HG02943 (cell line): ENCODE measurements around the gene SERPINB6.
"Not testable (repeated sequence)": the region's sequence is repeated elsewhere in the genome, so short reads cannot be mapped to it uniquely, and the experiment has no call there.

Experiments used
- ATAC-seq: cut with Tn5 transposase; IDR thresholded peaks from one replicate; pipeline ENCODE4 v1.9.1; 2021; ENCODE audit warnings: mild to moderate bottlenecking, low read depth, moderate library complexity; ENCODE audit not compliant: unreplicated experiment

SERPINB6 gene

DNA sequence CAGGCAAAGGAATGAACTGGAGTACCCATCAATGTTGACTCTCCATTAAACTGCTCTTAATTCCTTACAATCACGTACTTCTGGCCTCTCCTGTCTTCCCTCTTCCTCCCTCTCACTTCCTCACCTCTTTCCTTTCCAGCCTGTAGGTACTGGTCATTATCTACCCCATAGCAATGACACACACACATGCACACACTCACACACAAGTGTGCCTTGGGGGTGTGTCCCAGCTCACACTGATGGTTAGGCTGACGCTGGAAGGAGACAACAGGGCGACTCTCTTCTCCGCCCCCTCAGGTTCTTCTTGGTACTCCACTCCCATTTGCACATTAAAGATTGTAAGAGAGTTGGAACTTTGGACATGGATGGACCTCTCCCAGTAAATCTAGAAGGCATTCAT lies 54.3 kb downstream of the SERPINB6 start:
- ATAC-seq = no peak

DNA sequence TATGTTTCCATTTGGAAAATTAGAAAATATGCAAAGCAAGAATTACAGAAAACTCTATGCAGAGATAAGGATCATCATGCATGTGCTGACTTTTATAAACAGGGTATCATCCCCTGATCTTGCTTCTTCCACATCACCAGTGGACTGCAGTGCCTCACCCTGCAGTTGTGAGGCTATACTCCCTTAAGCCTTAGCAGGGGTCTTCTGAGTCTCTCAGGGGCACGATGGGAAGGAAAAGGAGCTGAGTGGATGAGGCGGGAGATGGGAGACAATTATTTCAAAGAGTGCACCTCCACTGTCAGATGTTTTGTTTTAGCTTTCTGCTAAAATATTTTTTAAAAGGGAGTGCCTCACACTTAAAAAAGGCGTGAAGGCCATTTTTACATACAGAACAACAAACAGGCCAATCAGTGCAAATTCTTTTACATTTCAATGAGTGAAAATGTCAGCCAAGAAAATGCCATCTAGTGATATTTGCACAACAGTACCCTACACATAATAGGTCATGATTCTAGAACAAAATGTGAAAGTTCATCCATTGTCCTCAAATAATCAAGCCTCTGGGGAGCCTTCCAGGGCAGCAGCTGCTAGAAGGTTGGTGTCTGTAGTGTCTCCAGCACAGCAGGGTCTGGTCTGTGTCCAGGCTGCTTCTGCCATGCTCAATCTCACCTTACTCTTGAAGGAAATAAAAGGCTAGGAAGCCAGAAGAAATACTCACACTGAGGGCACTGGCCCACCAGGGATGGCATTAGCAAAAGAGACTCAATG lies 55.0 kb downstream of the SERPINB6 start:
- no peak for ATAC-seq

DNA sequence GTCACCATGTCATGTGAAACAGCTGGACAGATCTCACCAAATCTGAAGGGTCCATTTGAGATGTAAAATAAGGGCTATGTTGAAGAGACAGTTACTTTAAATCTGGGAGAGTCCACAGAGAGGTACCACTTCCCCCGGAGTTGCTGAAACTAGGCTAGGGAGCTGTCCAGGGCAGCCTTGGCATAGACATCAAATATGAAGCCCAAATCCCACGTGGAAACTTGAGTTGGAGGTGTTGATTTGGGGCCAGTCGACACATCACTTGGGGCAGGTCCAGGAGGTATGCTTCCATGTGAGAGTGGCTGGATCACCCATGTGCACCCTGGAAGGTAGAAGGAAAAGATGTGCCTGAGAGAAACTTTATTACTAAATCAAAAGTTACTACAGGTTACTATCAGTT lies 56.2 kb downstream of the SERPINB6 start:
- no peak for ATAC-seq

DNA sequence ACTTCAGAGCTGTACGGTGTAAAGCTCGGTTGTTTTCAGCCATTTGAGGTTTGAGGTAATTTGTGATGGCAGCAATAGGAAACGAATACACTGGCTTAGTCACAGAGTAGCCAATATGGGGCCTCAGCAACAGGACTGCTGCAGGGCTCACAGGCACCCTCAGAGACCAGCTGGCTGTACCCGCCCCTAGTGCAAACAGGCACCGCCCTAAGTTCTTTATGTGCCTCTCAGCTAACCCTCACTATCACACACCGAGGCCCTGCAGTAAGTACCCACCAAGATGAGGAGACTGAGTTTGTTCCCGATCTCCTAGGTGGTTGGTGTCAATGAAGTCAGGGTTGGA lies 57.1 kb downstream of the SERPINB6 start:
- no peak for ATAC-seq

DNA sequence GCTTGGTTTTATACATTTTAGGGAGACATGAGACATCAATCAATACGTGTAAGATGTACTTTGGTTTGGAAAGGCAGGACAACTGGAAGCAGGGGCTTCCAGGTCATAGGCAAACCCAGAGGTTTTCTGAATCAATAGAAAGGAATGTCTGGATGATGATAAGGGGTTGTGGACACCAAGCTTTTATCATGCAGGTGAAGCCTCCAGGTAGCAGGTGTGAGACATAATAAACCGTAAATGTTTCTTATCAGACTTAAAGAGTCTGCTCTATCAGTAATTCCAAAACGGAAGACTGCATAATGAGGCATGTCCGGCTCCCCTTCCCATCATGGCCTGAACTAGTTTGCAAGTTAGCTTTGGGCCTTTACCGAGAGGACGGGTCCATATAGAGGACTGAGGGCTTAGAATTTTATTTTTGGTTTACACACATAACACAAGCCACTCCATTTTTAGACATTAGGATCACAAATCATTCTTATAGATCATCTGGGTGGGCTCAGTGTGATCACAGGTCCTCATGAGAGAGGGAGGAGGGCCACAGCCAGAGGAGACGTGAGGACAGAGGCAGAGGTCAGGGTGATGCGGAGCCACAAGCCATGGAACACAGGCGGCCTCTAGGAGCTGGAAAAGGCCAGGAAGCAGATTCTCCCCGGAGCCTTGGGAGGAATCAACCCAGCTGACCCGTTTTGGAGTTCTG lies 57.6 kb downstream of the SERPINB6 start:
- no peak for ATAC-seq

DNA sequence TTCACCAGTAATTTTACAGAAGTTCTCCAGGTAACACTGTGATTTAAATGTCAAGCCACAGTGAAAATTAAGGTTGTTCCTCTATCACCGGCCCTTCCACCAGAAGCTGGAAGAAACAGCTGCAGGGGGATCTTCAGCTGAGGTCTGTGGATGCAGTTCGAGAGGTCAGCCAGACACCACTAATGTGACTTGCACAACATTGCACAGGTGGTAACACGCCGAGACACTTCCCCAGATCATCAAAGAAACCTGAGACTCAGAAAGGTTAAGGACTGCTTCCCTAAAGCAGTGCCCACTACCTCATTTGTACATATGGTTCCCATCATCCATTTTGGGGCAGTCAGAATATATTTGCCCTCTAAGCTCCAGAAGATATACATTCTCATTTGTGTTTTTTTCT lies 60.2 kb downstream of the SERPINB6 start:
- no peak for ATAC-seq

DNA sequence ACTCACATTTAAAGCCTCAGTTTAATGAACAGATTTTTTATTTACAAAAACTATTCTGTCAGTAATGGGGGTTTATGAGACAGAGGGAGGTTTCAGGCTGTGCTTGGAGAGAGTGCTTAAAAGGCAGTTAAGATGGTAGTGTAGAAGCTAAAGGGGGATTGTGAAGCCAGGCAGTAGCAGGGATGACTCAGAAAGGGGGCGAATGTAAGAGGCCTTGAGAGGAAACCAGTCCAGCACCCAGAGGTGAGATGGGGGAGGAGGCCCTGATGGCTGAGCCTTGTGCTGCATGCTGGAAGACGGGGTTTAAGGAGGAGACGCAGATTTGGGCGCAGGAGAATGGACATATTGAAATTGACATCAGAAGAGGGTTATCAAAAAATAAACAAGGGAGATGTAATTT lies 61.6 kb downstream of the SERPINB6 start:
- no peak for ATAC-seq

DNA sequence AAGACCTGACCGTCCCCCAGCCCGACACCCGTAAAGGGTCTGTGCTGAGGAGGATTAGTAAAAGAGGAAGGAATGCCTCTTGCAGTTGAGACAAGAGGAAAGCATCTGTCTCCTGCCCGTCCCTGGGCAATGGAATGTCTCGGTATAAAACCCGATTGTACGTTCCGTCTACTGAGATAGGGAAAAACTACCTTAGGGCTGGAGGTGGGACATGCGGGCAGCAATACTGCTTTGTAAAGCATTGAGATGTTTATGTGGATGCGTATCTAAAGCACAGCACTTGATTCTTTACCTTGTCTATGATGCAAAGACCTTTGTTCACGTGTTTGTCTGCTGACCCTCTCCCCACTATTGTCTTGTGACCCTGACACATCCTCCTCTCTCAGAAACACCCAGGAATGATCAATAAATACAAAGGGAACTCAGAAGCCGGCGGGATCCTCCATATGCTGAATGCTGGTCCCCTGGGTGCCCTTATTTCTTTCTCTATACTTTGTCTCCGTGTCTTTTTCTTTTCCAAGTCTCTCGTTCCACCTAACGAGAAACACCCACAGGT lies 62.2 kb downstream of the SERPINB6 start:
- ATAC-seq = not testable (repeated sequence)

DNA sequence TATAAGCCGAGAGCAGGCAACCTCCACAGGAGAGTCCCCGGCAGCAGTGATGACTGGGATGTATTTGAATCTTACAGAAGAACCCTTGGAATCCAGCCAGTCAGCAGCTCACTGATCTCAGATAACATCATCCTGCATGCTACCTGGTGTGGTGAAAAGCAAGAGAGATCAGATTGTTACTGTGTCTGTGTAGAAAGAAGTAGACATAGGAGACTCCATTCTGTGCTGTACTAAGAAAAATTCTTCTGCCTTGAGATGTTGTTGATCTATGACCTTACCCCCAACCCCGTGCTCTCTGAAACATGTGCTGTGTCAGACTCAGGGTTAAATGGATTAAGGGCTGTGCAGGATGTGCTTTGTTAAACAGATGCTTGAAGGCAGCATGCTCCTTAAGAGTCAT lies 62.9 kb downstream of the SERPINB6 start:
- ATAC-seq = not testable (repeated sequence)

DNA sequence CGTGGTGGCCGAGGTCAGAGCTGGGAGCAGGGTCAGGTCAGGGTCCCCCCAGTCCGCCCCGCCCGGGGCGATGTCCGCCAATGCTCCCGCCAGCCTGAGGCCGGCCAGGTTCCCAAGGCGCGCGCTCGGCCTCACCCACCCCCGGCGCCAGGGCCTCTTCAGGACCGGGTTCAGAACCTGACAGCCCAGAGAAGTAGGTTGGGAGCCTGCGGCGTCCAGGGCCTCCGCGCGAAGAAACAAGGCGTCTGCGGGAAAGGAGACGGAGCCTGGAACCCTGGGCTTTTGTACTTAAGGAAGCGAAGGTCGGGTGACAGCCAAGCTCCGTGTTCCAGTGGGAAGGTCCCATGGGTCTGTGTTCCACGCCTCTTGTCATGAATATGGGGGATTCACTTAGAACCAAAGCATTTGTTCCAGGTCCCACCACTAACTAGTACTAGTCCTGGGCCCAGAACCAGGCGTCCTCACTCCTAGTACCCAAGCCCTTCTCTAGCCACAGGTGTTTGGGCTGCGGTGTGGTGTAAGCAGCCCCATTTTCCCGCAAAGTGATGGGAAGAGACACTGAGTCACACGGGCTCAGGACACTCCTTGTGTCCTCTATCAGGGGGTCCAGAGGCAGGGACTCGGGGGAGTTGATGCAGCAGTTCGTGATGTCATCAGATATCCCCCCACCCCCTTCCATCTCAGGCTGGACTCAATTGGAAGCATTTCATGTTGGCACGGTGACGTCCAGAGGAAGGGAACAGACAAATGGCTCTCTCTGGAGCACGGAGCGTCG lies 67.8 kb downstream of the SERPINB6 start:
- ATAC-seq = not testable (repeated sequence)

DNA sequence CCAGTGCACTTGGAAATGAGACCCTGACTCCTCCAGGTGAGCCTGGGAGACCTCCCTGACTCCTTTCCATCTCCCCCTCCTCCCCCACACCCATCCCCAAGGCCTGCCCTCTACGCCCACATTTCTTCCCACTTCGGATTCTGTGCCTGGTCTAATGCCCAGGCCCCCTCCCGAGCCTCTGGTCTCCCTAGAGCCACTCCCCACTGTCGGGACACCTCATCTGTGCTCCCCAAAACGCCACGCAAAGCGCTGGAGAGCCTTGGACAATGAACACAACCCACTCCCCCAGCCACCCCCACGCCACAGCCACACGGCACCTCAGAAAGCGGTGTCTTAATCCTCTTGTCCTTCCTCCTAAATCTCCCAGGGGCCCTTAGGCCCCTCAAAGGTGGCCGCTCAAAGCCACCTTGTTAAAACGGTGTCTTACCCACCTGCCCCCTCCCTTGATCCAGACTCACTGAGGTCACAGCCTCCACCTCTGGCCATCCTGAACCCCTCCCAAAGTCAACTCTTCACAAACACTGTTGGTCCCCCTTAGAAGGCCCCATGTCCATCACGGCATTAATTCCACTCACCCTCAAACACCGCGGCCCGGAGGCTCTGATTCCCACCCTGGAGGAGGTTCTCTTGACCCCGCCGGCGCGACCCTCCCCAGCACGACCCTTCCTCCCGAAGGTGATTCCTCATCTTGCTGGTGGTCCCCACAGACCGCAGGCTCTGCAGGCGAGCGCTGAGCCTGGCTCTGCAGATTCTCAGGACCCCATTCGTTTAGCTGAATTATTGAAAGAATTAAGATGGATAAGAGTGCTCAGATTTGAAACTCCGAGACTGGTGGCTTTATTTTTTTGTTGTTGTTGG lies 69.5 kb downstream of the SERPINB6 start:
- ATAC-seq = not testable (repeated sequence)

DNA sequence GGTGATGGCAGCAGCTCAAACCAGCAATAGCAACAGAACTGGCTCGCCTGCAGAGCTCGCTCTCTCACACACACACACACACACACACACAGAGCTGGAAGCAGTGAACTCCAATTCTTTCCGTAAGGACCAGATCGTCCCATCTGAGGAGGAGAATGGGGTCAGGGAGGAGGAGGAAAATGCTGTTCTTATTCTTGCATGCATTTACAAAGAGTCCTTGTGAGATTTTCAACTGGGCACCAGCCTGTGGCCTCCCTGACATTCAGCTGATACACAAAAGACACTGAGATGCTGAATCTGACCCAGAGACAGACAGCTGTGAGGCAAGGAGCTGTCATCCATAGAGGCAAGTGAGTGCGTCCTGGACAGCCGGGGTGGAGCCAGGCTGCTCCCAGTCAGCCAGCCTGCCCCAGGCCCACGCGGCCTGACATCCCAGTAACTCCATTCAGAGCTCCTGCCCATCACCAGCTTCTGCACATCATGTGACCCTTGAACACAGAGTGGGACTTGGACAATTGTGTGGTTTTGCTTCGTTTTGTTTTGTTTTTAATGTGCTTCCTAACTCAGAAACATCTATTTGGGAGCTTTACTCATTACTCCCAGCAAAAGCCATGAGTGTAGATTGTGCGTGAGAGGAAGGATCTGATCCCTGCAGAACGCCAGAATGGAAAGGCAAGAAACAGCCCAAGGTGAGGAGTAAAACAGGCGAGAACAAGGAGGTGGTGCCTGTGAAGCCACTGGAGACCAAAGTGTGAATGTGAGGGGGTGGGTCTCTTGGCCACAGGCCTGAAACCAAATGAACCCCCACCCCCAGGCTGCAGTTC lies 70.3 kb downstream of the SERPINB6 start:
- no peak for ATAC-seq

DNA sequence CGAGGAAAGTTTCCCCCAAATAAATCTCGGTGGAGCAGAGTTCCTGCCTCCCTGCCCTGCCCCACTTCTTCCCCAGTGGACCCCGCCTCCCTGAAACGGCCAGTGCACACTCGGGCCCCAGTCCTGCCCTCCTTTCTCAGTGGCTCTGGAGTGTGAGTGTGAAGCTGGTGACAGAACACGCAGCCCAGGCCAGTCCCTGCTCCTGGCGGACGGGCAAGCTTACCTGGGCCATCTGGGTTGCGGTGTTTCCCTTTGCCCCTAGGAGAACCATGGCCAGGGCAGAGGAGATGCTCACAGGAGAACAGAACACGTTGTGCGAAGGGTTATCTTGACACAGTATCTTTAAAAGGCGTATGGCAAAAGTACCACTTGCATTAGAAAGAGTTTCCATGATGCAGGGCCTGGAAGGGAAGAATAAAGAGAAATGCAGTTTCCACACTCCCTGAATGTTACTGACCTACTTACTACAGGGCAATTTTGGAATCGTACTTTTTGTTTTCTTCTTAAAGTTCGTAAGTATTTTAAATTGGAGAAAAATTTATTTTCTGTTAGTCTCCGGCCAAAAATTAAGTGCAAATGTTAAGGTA lies 71.1 kb downstream of the SERPINB6 start:
- no peak for ATAC-seq

DNA sequence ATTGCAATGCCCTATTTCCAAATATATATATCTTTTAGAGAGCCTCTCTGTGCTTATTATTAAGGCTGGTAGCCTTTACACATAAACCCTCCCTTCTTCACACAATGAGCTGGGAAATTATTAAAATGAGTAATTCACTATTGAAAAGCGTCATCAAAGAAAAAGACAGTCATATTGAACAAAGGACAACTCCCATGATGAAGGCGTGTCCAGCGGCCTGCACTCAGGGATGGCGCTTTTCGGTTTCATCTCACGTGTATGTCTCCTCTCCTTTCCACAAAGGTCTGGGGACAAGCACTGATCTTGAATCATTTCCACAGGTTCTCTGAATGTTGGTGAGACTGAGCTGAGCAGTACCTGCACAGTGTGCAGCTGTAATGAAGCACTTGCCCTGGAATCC lies 71.8 kb downstream of the SERPINB6 start:
- no peak for ATAC-seq
